Mesodermal cell (in vitro differentiated cells): ENCODE measurements around the gene ZNF776.

Experiments
- H3K27ac ChIP-seq: 2 replicates; pipeline ENCODE4 v1.7.0; 2013; ENCODE audit warnings: mild to moderate bottlenecking, low read depth, low read length, moderate library complexity; ENCODE audit not compliant: severe bottlenecking
- H3K36me3 ChIP-seq: 2 replicates; pipeline ENCODE4 v1.7.1; 2013; ENCODE audit warnings: mild to moderate bottlenecking, low read length, moderate library complexity; ENCODE audit not compliant: control insufficient read depth, insufficient read depth
- H3K4me1 ChIP-seq: one replicate; pipeline ENCODE4 v1.7.1; 2013; ENCODE audit warnings: mild to moderate bottlenecking, low read length; ENCODE audit not compliant: insufficient read depth, control insufficient read depth, poor library complexity, severe bottlenecking
- H3K4me3 ChIP-seq: 2 replicates; pipeline ENCODE4 v1.7.0; 2013; ENCODE audit warnings: low read length, control low read depth, mild to moderate bottlenecking; ENCODE audit not compliant: insufficient read depth, poor library complexity, severe bottlenecking; ENCODE audit errors: extremely low read depth
- H3K9me3 ChIP-seq: 2 replicates; pipeline ENCODE4 v1.7.1; 2013; ENCODE audit warnings: mild to moderate bottlenecking, low read length, moderate library complexity; ENCODE audit not compliant: control insufficient read depth
- WGBS, 2 experiments: methylation state at CpG; one replicate each; pipeline ENCODE4 v1.1.5; 2013; ENCODE audit warnings: missing lambda C conversion rate in 2 of 2; ENCODE audit not compliant: insufficient coverage in 2 of 2; 5-methylcytosine and 5-hydroxymethylcytosine counted together

ZNF776 gene

DNA sequence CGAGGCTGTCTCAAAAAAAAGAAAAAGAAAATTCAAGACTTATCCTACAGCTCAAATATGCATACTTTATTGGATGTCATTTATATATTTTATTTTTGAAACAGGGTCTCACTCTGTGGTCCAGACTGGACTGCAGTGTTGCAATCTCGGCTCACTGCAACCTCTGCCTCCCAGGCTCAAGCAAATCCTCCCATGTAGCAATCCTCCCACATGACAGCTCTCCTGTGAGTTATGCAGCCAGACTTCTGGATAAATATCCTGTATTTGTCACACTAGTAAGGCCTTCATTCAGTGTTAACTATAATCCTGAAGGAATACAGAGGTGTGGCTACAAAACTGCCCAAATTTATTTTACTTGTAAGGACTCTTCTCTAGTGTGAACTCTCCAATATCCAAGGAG, 60.9 kb downstream of the ZNF776 start:
- Histone ChIP-seq H3K4me1 (peaks cover 5% of the 10 kb centered on the region), H3K4me3 (no peak overlapping the region), H3K27ac (no peak overlapping the region), H3K36me3 (peaks cover 46% of the 10 kb centered on the region), H3K9me3 (no peaks in the 10 kb centered on the region)
- 88 to 100% methylated on average over 1 of the region's 2 CpGs for WGBS, 2 experiments
